Measurements from ENCODE around the gene TMBIM6.
"Not testable (repeated sequence)": the region's sequence is repeated elsewhere in the genome, so short reads cannot be mapped to it uniquely, and the experiment has no call there.

GRCh38 chr12:49734900-49735299 lies 6.5 kb upstream of the TMBIM6 start:
- TF ChIP-seq, protein P1, sequence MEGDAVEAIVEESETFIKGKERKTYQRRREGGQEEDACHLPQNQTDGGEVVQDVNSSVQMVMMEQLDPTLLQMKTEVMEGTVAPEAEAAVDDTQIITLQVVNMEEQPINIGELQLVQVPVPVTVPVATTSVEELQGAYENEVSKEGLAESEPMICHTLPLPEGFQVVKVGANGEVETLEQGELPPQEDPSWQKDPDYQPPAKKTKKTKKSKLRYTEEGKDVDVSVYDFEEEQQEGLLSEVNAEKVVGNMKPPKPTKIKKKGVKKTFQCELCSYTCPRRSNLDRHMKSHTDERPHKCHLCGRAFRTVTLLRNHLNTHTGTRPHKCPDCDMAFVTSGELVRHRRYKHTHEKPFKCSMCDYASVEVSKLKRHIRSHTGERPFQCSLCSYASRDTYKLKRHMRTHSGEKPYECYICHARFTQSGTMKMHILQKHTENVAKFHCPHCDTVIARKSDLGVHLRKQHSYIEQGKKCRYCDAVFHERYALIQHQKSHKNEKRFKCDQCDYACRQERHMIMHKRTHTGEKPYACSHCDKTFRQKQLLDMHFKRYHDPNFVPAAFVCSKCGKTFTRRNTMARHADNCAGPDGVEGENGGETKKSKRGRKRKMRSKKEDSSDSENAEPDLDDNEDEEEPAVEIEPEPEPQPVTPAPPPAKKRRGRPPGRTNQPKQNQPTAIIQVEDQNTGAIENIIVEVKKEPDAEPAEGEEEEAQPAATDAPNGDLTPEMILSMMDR (IDR thresholded peaks at IDR 0.05), result not testable (repeated sequence)
- TF ChIP-seq POLR2AphosphoS5 (IDR thresholded peaks at IDR 0.05), result not testable (repeated sequence)
